ENCODE measurements around the gene BCDIN3D.
"Not testable (repeated sequence)": the region's sequence is repeated elsewhere in the genome, so short reads cannot be mapped to it uniquely, and the experiment has no call there.

BCDIN3D gene

GRCh38 chr12:49855890-49856289 lies 13.0 kb upstream of the BCDIN3D start:
- DNase-seq = not testable (repeated sequence)

- DNase-seq = no peak
Measured at GRCh38 chr12:49854976-49855375, 12.1 kb upstream of the BCDIN3D start.

- DNase-seq = no peak
Measured at GRCh38 chr12:49853671-49854070, 10.8 kb upstream of the BCDIN3D start.

GRCh38 chr12:49847161-49847560 lies 4.3 kb upstream of the BCDIN3D start:
- no peak for DNase-seq

GRCh38 chr12:49846032-49846431 lies 3.1 kb upstream of the BCDIN3D start:
- no peak for DNase-seq

GRCh38 chr12:49843876-49844437 lies 1.1 kb upstream of the BCDIN3D start:
- DNase-seq = no peak

GRCh38 chr12:49843411-49843810 lies 505 bp upstream of the BCDIN3D start:
- no peak for DNase-seq

GRCh38 chr12:49838973-49839633 lies 3.8 kb downstream of the BCDIN3D start:
- DNase-seq = peak in 1 of 14 donors; percentile 9

- no peak for DNase-seq
Measured at GRCh38 chr12:49832836-49833421, 10.0 kb downstream of the BCDIN3D start.

- DNase-seq = no peak
Measured at GRCh38 chr12:49831717-49832116, 11.2 kb downstream of the BCDIN3D start.

- DNase-seq = peak; percentile 55 to 94 (median 86)
Measured at GRCh38 chr12:49828133-49829091, 14.5 kb downstream of the BCDIN3D start, which contains the start of gene NCKAP5L. Gene NCKAP5L (minus strand): TSS chr12:49828413. CDS start chr12:49804044, 24,369 bp downstream.

- DNase-seq = peak in 12 of 14 donors; percentile 41 to 82 (median 70)
Measured at GRCh38 chr12:49827401-49828099, 15.4 kb downstream of the BCDIN3D start.

GRCh38 chr12:49827051-49827400 lies 15.9 kb downstream of the BCDIN3D start:
- no peak for DNase-seq

GRCh38 chr12:49825971-49826421 lies 16.9 kb downstream of the BCDIN3D start:
- no peak for DNase-seq

GRCh38 chr12:49825360-49825970 lies 17.4 kb downstream of the BCDIN3D start:
- peak in 4 of 14 donors; percentile 23 to 53 (median 32) for DNase-seq

GRCh38 chr12:49824895-49825294 lies 18.0 kb downstream of the BCDIN3D start:
- DNase-seq = peak in 3 of 14 donors; percentile 23 to 33 (median 32)

GRCh38 chr12:49824416-49824815 lies 18.5 kb downstream of the BCDIN3D start:
- no peak for DNase-seq

GRCh38 chr12:49823951-49824350 lies 19.0 kb downstream of the BCDIN3D start:
- no peak for DNase-seq

- DNase-seq = no peak
Measured at GRCh38 chr12:49823350-49823749, 19.6 kb downstream of the BCDIN3D start.

- DNase-seq = peak in 2 of 14 donors; percentile 8
Measured at GRCh38 chr12:49821373-49822287, 21.3 kb downstream of the BCDIN3D start.

Data from C1 segment of cervical spinal cord (tissue), 14 donors.